Large intestine (tissue), 3 donors: ENCODE results near the gene DNMT1. TPM values are rescaled to one million over a fixed set of nuclear protein-coding genes. Genes with fewer than 3 reads are reported as not detected.

ENCODE experiments used
- DNase-seq, 2 donors: peaks; one replicate each; pipeline versions ENCODE4 v3.0.0 to v3.0.0-alpha.2; 2013
- H3K27ac ChIP-seq: one replicate; pipeline ENCODE4 v1.5.1; 2013; ENCODE audit warnings: low read length
- H3K27me3 ChIP-seq: 2 replicates; pipeline ENCODE4 v1.6.1; 2013; ENCODE audit warnings: low read length; ENCODE audit not compliant: control insufficient read depth, insufficient read depth
- H3K36me3 ChIP-seq: 2 replicates; pipeline ENCODE4 v1.6.1; 2013; ENCODE audit warnings: low read length; ENCODE audit not compliant: control insufficient read depth, insufficient read depth
- H3K4me1 ChIP-seq: one replicate; pipeline ENCODE4 v1.6.1; 2013; ENCODE audit warnings: low read length; ENCODE audit not compliant: control insufficient read depth, insufficient read depth
- H3K4me3 ChIP-seq: one replicate; pipeline ENCODE4 v1.5.1; 2013; ENCODE audit warnings: low read length
- H3K9me3 ChIP-seq: one replicate; pipeline ENCODE4 v1.6.1; 2013; ENCODE audit warnings: mild to moderate bottlenecking, low read depth, low read length, moderate library complexity; ENCODE audit not compliant: control insufficient read depth
- WGBS: methylation state at CpG from one replicate; pipeline ENCODE4 v1.1.5; 2013; ENCODE audit warnings: low lambda C conversion rate; ENCODE audit not compliant: insufficient coverage; 5-methylcytosine and 5-hydroxymethylcytosine counted together
- polyA plus RNA-seq: library from polyadenylated mRNA; unstranded; fragments of 120-200 nt; gene quantifications from one replicate; pipeline ENCODE4 v1.2.1, GENCODE V29; 2013

DNMT1 gene
- polyA plus RNA-seq, 1 donor, result 51.9 TPM

DNA sequence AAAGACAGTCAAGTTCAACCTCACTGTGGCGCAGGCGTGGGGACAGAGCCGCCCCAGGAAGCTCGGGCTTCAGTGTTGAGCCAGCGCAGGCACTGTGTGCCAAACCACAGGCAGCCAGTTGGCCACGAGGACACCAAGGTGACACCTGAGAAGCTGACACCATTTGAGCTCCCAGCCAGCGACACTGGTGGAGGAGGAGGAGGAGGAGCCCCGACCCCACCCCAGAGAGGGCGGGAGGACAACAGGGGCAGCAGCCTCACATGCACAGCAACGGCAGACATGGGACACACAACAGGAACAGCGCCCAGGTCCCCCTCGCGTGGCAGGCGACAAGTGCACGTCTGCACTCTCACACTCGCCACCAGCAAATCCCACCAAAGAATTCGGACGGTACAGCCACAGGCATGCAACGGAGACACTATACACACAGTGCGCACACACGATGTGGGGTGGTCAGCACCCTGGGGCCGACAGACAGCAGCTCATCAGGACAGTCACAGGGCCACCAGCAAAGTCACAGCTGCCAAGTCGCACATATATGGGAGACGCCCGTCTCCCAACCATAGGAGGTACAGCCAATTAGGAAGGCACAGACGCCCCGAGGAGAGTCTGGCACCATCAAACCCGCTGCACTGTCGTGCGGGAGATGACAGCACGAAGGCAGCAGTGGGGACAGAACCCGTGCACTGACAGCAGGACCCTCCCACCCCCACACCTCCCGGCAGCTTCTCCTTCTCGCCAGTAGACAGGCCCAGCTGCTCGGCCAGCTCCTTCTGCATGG, 78.5 kb downstream of the DNMT1 start:
- no CpG with 5 or more reads among the region's 35 CpGs for WGBS
- H3K4me3 ChIP-seq, result no peak overlapping the region

DNA sequence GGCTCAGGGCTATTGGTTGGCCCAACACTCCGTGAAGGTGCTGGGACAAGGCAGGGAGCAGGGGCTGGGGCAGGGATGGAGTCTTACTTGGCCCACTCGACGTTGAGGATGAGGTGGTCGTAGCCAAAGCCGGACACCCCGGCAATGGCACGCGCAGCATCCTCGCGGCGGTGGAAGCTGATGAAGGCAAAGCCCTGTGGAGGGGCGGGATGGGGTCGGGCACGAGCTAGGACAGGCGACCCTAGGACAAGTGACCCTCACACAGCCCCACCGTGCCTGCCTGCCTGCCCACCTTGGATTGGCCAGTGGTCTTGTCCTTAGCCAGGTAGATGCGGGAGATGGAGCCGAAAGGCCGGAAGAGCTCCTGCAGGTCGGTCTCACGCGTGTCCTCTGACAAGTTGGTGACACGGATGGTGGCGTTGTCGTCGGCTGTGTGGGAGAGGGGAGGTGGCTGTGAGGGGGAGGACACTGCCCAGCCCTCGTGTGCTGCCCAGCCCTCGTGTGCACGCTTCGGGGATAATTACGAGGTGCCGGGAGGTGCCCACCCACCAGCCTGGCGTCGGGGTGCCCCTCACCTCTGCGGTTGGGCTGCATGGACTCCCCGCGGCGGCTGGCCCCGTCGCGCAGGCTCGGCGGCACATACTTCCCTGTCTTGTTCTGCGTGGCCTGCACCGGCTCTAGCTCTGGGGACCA, 79.2 kb downstream of the DNMT1 start:
- peaks cover 16% of the 10 kb centered on the region for H3K4me1 ChIP-seq
- no peak for DNase-seq
- H3K4me3 ChIP-seq, result no peak overlapping the region
- WGBS, result no CpG with 5 or more reads among the region's 45 CpGs
- H3K36me3 ChIP-seq, result peaks cover 54% of the 10 kb centered on the region
- no peaks in the 10 kb centered on the region for H3K9me3 ChIP-seq
- H3K27ac ChIP-seq, result no peak overlapping the region
- H3K27me3 ChIP-seq, result no peaks in the 10 kb centered on the region

More for the DNA sequence above, 78.5 kb downstream of the DNMT1 start:
- DNase-seq, result no peak
- Histone ChIP-seq H3K4me1 (peaks cover 16% of the 10 kb centered on the region), H3K36me3 (peaks cover 47% of the 10 kb centered on the region), H3K27me3 (no peaks in the 10 kb centered on the region), H3K9me3 (no peaks in the 10 kb centered on the region), H3K27ac (no peak overlapping the region)

DNA sequence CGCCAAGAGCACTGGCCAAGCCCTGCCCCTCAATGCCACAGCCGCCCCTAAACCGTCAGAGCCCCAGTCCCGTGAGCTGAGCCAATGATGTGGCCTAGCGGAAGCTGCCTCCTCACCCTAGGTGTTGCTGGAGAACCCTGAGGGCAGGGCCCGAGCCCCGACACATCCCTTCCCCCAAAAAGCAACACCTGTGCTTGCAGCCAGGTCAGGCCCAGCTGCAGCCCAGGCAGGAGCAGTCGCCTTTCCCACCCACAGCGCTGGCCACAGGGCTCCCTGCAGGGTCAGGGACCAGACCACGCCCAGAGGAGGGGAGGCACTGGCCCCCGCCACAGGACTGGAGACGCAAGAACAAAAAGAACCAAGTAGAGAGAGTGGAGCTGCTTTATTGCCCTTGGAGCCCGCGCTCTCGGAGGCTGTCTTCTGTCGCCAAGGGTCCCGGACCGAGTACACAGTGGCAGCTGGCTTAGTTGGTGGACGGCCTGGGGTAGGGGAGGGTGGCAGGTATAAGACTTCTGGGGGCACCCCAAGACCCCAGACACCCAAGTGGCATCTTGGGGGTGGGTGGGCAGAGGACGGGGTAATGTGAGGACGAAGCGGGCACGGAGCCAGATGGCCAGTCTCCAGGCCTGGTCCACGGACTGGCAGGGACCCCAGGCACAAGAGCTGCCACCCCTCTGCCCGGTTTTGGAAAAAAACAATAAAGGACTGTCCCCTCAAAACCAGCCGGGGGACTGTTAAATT, 79.9 kb downstream of the DNMT1 start:
- peaks cover 16% of the 10 kb centered on the region for H3K4me1 ChIP-seq
- no CpG with 5 or more reads among the region's 26 CpGs for WGBS
- H3K9me3 ChIP-seq, result no peaks in the 10 kb centered on the region
- H3K36me3 ChIP-seq, result peaks cover 61% of the 10 kb centered on the region
- H3K4me3 ChIP-seq, result no peak overlapping the region
- H3K27ac ChIP-seq, result no peak overlapping the region
- no peaks in the 10 kb centered on the region for H3K27me3 ChIP-seq
- no peak for DNase-seq

DNA sequence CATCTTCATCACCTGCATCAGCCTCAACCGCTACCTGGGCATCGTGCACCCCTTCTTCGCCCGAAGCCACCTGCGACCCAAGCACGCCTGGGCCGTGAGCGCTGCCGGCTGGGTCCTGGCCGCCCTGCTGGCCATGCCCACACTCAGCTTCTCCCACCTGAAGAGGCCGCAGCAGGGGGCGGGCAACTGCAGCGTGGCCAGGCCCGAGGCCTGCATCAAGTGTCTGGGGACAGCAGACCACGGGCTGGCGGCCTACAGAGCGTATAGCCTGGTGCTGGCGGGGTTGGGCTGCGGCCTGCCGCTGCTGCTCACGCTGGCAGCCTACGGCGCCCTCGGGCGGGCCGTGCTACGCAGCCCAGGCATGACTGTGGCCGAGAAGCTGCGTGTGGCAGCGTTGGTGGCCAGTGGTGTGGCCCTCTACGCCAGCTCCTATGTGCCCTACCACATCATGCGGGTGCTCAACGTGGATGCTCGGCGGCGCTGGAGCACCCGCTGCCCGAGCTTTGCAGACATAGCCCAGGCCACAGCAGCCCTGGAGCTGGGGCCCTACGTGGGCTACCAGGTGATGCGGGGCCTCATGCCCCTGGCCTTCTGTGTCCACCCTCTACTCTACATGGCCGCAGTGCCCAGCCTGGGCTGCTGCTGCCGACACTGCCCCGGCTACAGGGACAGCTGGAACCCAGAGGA, 80.6 kb downstream of the DNMT1 start:
- no peak overlapping the region for H3K4me3 ChIP-seq
- no CpG with 5 or more reads among the region's 43 CpGs for WGBS
- H3K27me3 ChIP-seq, result no peaks in the 10 kb centered on the region
- peaks cover 68% of the 10 kb centered on the region for H3K36me3 ChIP-seq
- no peak overlapping the region for H3K27ac ChIP-seq
- DNase-seq, result no peak
- H3K9me3 ChIP-seq, result no peaks in the 10 kb centered on the region
- peaks cover 16% of the 10 kb centered on the region for H3K4me1 ChIP-seq

DNA sequence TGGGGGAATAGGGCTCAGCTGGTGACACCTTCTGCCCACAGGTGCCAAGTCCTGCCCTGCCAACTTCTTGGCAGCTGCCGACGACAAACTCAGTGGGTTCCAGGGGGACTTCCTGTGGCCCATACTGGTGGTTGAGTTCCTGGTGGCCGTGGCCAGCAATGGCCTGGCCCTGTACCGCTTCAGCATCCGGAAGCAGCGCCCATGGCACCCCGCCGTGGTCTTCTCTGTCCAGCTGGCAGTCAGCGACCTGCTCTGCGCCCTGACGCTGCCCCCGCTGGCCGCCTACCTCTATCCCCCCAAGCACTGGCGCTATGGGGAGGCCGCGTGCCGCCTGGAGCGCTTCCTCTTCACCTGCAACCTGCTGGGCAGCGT, 81.2 kb downstream of the DNMT1 start:
- no CpG with 5 or more reads among the region's 19 CpGs for WGBS
- Histone ChIP-seq H3K4me1 (peaks cover 12% of the 10 kb centered on the region), H3K9me3 (no peaks in the 10 kb centered on the region), H3K27me3 (no peaks in the 10 kb centered on the region), H3K4me3 (no peak overlapping the region), H3K36me3 (peaks cover 71% of the 10 kb centered on the region), H3K27ac (no peak overlapping the region)
- no peak for DNase-seq

DNA sequence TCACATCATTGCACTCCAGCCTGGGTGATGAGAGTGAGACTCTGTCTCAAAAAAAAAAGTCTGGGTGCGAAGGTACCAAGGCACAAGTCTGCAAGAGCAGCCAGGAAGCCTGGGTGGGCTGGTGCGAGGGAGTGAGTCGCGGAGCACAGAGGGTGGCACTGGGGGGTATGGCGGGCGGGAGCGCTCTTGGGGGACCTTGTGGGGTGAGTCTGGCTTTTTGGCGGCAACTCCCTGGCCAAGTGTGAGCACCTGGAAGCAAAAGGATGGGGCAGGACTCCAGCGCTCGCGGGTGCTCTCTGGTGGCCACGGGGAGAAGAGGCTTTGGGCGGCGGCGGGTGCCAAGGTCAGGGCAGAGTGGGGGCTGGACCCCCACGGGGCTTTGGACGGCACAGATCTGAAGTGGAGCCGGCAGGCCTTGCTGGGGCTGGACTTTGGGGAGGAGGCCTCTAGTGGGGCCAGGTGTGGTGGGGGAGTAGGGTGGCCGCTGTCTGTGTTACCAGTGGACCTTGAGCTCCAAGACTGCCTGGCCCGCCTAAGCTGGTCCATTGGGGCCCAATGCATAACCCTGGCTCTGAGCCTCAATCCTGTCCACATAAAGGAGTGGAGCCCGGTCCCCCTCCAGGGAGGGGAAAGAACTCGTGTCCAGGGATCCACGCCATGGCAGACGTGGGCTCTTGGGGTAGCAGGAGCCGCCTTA, 81.7 kb downstream of the DNMT1 start:
- Histone ChIP-seq H3K4me1 (peaks cover 11% of the 10 kb centered on the region), H3K36me3 (peaks cover 73% of the 10 kb centered on the region), H3K4me3 (no peak overlapping the region), H3K27me3 (no peaks in the 10 kb centered on the region), H3K9me3 (no peaks in the 10 kb centered on the region), H3K27ac (no peak overlapping the region)
- WGBS, result no CpG with 5 or more reads among the region's 25 CpGs
- DNase-seq, result peak in 1 of 2 donors; percentile 55

DNA sequence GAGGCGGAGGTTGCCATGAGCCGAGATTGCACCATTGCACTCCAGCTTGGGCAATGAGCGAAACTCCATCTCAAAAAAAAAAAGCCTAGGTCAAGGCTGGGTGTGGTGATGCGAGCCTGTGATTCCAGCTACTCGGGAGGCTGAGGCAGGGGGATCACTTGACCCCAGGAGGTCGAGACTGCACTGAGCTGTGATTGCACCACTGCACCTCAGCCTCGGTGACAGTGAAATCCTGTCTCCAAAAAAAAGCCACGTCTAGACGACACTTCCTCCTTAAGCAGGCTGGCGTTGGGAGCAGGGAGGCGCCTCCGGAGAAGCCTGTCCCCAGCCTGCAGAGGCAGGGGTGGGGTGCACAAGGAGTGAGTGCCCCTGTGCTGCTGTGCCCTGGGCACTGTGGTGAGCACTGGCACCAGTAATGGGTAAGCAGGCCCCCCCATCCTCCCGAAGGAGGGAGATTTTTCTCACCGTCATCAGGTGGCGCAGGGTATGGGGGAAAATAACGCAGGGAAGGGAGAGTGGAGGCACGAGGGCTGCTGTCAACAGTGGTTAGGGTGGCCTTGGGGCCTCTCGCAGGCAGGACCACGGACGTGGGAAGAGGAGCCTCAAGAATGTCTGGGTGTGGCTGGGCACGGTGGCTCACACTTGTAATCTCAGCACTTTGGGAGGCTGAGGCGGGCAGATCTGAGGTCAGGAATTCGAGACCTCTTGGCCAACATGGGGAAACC, 82.6 kb downstream of the DNMT1 start:
- H3K36me3 ChIP-seq, result peaks cover 74% of the 10 kb centered on the region
- H3K27ac ChIP-seq, result no peak overlapping the region
- H3K4me3 ChIP-seq, result no peak overlapping the region
- H3K9me3 ChIP-seq, result no peaks in the 10 kb centered on the region
- WGBS, result no CpG with 5 or more reads among the region's 23 CpGs
- H3K27me3 ChIP-seq, result no peaks in the 10 kb centered on the region
- DNase-seq, result no peak
- peaks cover 16% of the 10 kb centered on the region for H3K4me1 ChIP-seq

DNA sequence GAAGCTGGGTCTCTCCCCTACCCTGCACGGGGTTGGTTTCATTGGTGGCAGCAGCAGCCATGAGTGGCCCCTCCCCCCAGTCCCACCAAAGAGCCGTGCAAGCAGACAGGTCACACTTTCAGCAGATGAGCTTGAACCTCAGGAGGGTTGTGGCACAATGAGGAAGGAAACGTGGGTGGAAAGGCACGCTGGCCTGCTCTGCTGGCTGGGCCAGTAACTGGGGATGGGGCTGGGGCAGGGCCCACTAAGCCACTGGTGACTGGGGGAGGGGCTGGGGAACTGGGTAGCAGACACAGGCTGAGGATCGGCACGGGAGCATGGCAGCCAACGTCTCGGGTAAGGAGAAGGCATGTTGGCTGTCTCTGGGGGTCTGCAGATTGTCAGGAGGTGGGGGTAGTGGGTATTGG, 83.3 kb downstream of the DNMT1 start, which contains the start of gene P2RY11:
Gene P2RY11 (plus strand): TSS at position 289 of the 407 bp plus-strand sequence. CDS start 29 bp downstream, at position 318.
- Histone ChIP-seq H3K27me3 (no peaks in the 10 kb centered on the region), H3K9me3 (no peaks in the 10 kb centered on the region), H3K4me3 (no peak within 1 kb of the TSS), H3K4me1 (peaks cover 20% of the 10 kb centered on the region), H3K36me3 (peaks cover 67% of the 10 kb centered on the region), H3K27ac (no peak within 1 kb of the TSS)
- DNase-seq, result no peak
- WGBS, result no CpG with 5 or more reads among the region's 8 CpGs

DNA sequence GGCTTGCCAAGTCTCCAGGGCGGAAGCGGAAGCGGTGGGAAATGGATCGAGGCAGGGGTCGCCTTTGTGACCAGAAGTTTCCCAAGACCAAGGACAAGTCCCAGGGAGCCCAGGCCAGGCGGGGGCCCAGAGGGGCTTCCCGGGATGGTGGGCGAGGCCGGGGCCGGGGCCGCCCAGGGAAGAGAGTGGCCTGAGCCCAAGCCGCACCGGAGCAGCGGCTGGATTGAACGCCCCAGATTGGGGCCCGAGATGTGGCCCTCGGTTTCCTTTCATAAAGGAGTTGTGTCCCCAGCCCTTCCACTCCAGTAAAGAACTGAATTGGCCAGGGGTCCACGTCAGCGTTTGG, 83.8 kb downstream of the DNMT1 start:
- Histone ChIP-seq H3K4me1 (peaks cover 20% of the 10 kb centered on the region), H3K9me3 (no peaks in the 10 kb centered on the region), H3K27me3 (no peaks in the 10 kb centered on the region), H3K27ac (no peak overlapping the region), H3K36me3 (peaks cover 62% of the 10 kb centered on the region), H3K4me3 (no peak overlapping the region)
- DNase-seq, result no peak
- no CpG with 5 or more reads among the region's 19 CpGs for WGBS
